Hematopoietic multipotent progenitor cell treated with erythropoietin and hydrocortisone succinate and interleukin-3 and kit ligand, for 8 days (in vitro differentiated cells): ENCODE results near the gene ALG1L2.
"Not testable (repeated sequence)": the region's sequence is repeated elsewhere in the genome, so short reads cannot be mapped to it uniquely, and the experiment has no call there.

Source experiments
- DNase-seq: peaks from one replicate; pipeline ENCODE4 v3.0.0-alpha.2; 2015

The ALG1L2 gene

GRCh38 chr3:130136337-130136736 is 54.7 kb downstream of the ALG1L2 start:
- not testable (repeated sequence) for DNase-seq

DNA sequence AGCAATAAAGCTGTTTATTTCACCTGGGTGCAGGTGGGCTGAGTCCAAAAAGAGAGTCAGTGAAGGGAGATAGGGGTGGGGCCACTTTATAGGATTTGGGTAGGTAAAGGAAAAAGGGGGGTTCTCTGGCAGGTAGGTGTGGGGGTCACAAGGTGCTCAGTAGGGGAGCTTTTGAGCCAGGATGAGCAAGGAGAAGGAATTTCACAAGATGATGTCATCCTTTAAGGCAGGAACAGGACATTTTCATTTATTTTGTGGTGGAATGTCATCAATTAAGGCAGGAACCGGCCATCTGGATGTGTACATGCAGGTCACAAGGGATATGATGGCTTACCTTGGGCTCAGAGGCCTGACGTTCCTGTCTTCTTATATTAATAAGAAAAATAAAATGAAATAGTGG is 56.1 kb downstream of the ALG1L2 start:
- not testable (repeated sequence) for DNase-seq

DNA sequence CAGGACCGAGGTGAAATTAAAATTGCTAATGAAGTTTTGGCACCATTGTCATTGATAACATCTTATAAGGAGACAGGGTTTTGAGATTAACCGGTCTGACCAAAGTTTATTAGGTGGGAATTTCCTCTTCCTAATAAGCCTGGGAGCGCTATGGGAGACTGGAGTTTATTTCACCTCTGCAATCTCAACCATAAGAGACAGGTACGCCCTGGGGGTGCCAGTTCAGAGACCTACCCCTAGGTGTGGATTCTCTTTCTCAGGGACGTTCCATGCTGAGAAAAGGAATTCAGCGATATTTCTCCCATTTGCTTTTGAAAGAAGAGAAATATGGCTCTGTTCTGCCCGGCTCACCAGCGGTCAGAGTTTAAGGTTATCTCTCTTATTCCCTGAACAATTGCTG is 57.4 kb downstream of the ALG1L2 start:
- DNase-seq, result not testable (repeated sequence)

- not testable (repeated sequence) for DNase-seq
These were observed 59.1 kb downstream of the ALG1L2 start for GRCh38 chr3:130140756-130141155.

GRCh38 chr3:130143648-130144327 is 62.2 kb downstream of the ALG1L2 start:
- DNase-seq, result not testable (repeated sequence)

DNA sequence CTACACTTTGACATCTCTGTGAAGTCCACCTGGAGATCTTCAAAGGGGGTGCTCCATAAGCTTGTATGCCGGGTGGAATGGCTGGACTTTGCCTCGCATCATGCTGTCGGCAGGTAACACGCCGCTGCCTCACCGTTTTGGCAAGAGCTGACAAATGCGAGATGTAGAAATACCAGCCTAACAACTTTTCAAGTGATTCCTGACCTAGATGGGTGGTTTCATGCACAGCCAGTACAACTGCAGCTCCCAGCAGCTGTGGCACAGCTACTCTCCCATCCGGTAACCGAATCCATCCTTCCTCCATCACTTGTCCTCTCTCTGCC is 62.7 kb downstream of the ALG1L2 start:
- not testable (repeated sequence) for DNase-seq

- DNase-seq, result not testable (repeated sequence)
These were observed 63.8 kb downstream of the ALG1L2 start for GRCh38 chr3:130145456-130145855.

DNA sequence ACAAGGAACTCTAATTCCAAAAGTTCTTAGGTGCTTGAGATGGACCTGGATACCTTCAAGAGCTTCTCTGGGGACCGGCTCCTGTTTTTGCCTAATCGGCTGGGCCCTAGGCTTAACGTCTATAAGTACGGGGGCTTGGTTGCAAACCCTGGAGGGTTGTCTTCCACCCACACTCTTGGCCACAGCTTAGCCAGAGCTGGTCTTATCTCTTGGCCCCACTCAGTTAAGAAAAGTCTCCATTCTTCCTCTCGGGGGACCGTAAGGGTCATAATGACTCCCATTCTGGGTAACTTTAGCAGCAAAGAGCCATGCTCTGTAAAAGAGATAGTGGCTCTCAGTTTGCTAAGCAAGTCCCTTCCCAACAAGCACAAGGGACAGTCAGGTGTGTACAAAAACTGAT is 64.8 kb downstream of the ALG1L2 start:
- DNase-seq, result peak; percentile 71
